Glutamatergic neuron (in vitro differentiated cells): Measurements from ENCODE around the gene GIT2. TPM values are rescaled to one million over a fixed set of nuclear protein-coding genes. Genes with fewer than 3 reads are reported as not detected.

ENCODE experiments used
- DNase-seq: peaks from one replicate; pipeline ENCODE4 v3.0.0; 2022
- H3K27ac Mint-ChIP-seq: one replicate; pipeline ENCODE4 v1.8.0; 2020; ENCODE audit warnings: mild to moderate bottlenecking, mixed read lengths, inconsistent platforms; ENCODE audit not compliant: unreplicated experiment
- H3K27me3 Mint-ChIP-seq: one replicate; pipeline ENCODE4 v1.8.0; 2020; ENCODE audit warnings: mild to moderate bottlenecking, moderate library complexity, mixed read lengths, inconsistent platforms; ENCODE audit not compliant: unreplicated experiment
- H3K36me3 Mint-ChIP-seq: one replicate; pipeline ENCODE4 v1.8.0; 2020; ENCODE audit warnings: mild to moderate bottlenecking, mixed read lengths, inconsistent platforms; ENCODE audit not compliant: unreplicated experiment
- H3K4me1 Mint-ChIP-seq: one replicate; pipeline ENCODE4 v1.8.0; 2020; ENCODE audit warnings: mild to moderate bottlenecking, low read depth, mixed read lengths, inconsistent platforms; ENCODE audit not compliant: unreplicated experiment
- H3K4me3 Mint-ChIP-seq: one replicate; pipeline ENCODE4 v1.8.0; 2020; ENCODE audit warnings: mild to moderate bottlenecking, mixed read lengths, inconsistent platforms; ENCODE audit not compliant: unreplicated experiment
- H3K9me3 Mint-ChIP-seq: one replicate; pipeline ENCODE4 v1.8.0; 2020; ENCODE audit warnings: mild to moderate bottlenecking, moderate library complexity, mixed read lengths, inconsistent platforms; ENCODE audit not compliant: unreplicated experiment
- total RNA-seq: library from RNA; stranded (reverse); fragmentation: NEBNext Ultra II Directional; extraction: Animal tissue kit (Norgen Biotek cat#: 25700); gene quantifications from one replicate; pipeline ENCODE4 v1.2.1, GENCODE V29; 2021; ENCODE audit not compliant: unreplicated experiment
- TF ChIP-seq, protein P1 (sequence below): fragments of 200-600 bp; sonication (generic); IDR thresholded peaks from one replicate; pipeline ENCODE4 v1.5.0; 2021; ENCODE audit not compliant: partially characterized antibody, unreplicated experiment

GIT2 gene
- total RNA-seq, 1 donor from 2014 or later = 54.9 TPM

DNA sequence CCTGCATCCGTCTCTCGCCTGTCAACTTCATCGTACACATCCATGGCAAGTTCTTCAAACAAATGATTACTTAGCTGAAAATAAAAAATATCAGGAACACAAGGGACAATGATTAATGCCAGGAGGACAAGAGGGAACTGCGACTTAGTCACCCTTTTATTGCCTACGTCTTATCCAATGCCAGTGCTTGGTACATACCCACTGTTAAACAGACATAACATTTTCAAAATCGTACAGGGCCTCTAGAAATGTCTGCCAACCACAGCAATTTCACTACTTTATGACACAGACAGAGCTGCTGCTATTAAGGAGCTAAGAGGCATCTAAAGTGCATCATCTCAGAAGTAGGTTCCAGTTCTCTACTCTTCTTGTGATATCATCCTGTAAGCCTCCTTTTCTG, 34.6 kb downstream of the GIT2 start:
- TF ChIP-seq, protein P1, sequence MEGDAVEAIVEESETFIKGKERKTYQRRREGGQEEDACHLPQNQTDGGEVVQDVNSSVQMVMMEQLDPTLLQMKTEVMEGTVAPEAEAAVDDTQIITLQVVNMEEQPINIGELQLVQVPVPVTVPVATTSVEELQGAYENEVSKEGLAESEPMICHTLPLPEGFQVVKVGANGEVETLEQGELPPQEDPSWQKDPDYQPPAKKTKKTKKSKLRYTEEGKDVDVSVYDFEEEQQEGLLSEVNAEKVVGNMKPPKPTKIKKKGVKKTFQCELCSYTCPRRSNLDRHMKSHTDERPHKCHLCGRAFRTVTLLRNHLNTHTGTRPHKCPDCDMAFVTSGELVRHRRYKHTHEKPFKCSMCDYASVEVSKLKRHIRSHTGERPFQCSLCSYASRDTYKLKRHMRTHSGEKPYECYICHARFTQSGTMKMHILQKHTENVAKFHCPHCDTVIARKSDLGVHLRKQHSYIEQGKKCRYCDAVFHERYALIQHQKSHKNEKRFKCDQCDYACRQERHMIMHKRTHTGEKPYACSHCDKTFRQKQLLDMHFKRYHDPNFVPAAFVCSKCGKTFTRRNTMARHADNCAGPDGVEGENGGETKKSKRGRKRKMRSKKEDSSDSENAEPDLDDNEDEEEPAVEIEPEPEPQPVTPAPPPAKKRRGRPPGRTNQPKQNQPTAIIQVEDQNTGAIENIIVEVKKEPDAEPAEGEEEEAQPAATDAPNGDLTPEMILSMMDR = no peak
- no peak overlapping the region for H3K4me3 Mint-ChIP-seq
- H3K4me1 Mint-ChIP-seq = peaks cover 15% of the 10 kb centered on the region
- H3K9me3 Mint-ChIP-seq = peaks cover 1% of the 10 kb centered on the region
- no peak for DNase-seq
- no peaks in the 10 kb centered on the region for H3K36me3 Mint-ChIP-seq
- H3K27me3 Mint-ChIP-seq = peaks cover 3% of the 10 kb centered on the region
- H3K27ac Mint-ChIP-seq = peak overlapping the region; percentile 14

DNA sequence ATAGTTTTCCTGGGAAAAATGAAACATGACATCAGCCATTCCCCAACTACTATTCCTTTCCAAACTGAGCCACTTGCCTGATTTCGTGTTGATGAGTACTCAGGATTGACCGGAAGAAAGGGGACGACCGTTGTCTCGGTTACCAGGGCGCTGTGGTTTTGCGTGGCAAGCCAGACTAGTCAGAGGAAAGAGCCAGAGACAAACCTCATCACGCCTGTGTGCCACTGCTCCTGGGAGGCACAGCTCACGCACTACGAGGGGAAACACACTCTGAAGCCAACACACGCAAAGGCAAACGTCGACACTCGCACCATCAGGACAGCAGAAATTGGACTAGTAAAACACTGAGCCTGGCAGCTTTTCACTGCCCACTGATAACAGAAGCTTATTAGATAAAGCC, 35.0 kb downstream of the GIT2 start:
- peaks cover 2% of the 10 kb centered on the region for H3K27me3 Mint-ChIP-seq
- TF ChIP-seq, protein P1 = no peak
- no peaks in the 10 kb centered on the region for H3K9me3 Mint-ChIP-seq
- H3K36me3 Mint-ChIP-seq = no peaks in the 10 kb centered on the region
- DNase-seq = no peak
- peaks cover 15% of the 10 kb centered on the region for H3K4me1 Mint-ChIP-seq
- H3K4me3 Mint-ChIP-seq = peak overlapping the region; percentile 33
- peak overlapping the region; percentile 38 for H3K27ac Mint-ChIP-seq

DNA sequence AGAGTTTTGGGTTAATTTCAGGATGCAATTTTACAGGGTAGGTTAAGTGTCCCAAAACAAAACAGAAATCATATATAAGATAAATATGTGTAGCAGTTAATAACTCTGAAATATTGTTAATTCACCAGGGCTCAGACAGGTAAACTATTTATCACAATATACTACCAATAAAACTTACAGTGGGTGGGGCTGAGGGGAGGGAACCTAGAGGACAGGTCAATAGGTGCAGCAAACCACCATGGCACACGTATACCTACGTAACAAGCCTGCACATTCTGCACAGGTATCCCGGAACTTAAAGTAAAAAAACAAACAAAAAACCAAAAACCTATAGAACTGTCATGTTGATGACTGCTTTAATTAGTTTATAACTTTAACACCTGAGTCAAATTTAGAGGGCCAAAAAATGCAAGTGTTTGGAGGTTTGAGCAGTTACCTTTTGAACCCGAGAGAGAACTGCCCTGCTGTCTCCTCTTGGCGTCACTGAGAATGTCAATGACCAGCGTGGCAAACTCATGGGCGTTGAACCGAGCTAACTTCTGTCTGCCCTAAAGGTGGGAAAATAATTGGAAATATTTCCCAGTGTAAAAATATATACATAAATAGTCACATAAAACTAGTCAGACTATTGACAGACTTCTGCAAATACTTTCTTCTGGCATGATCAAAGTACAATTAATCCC, 36.6 kb downstream of the GIT2 start:
- H3K9me3 Mint-ChIP-seq = no peaks in the 10 kb centered on the region
- H3K27me3 Mint-ChIP-seq = peaks cover 2% of the 10 kb centered on the region
- no peak overlapping the region for H3K27ac Mint-ChIP-seq
- H3K4me3 Mint-ChIP-seq = no peak overlapping the region
- H3K36me3 Mint-ChIP-seq = no peaks in the 10 kb centered on the region
- H3K4me1 Mint-ChIP-seq = peaks cover 15% of the 10 kb centered on the region
- TF ChIP-seq, protein P1 = no peak
- no peak for DNase-seq

DNA sequence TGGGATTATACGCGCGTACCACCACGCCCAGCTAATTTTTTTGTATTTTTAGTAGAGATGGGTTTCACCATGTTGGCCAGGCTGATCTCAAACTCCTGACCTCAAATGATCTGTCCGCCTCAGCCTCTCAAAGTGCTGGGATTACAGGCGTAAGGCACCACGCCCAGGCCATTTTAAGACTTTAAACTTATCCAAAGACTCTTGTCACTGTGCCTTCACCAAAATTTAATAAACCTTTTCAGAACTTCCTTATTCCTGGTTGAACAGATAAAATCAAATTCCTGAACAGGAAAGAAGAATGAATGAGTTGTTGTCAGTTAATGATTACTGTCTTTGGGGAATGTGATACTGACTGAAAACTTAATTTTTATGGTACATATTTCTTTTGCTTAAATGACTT, 37.8 kb downstream of the GIT2 start:
- H3K27ac Mint-ChIP-seq = no peak overlapping the region
- TF ChIP-seq, protein P1 = no peak

DNA sequence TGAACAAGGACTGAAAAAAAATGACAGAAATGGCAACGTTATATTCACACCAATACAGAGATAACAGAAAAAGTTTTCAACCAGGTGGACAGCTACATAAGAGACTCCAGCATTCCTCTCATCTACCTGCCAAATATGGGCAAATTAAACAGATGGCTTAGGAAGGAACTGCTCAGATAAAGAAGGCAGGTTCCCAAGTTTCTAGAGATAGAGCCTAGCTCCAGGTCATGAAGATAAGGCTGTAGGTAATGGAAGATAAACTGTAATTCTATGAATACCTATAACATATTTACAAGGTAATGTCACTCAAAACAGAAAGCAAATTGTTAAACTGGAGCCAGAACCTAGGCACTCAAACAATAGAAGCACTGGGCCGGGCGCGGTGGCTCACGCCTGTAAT, 42.5 kb downstream of the GIT2 start:
- H3K4me3 Mint-ChIP-seq = no peak overlapping the region
- H3K4me1 Mint-ChIP-seq = peaks cover 15% of the 10 kb centered on the region
- no peak for DNase-seq
- H3K36me3 Mint-ChIP-seq = no peaks in the 10 kb centered on the region
- H3K9me3 Mint-ChIP-seq = peaks cover 2% of the 10 kb centered on the region
- H3K27ac Mint-ChIP-seq = peak overlapping the region; percentile 19
- TF ChIP-seq, protein P1 = no peak
- H3K27me3 Mint-ChIP-seq = peaks cover 3% of the 10 kb centered on the region

More for the DNA sequence above, 37.8 kb downstream of the GIT2 start:
- Mint-ChIP-seq H3K9me3 (no peaks in the 10 kb centered on the region), H3K36me3 (no peaks in the 10 kb centered on the region), H3K4me1 (peaks cover 11% of the 10 kb centered on the region), H3K4me3 (no peak overlapping the region), H3K27me3 (peaks cover 2% of the 10 kb centered on the region)
- DNase-seq = no peak
